Kidney glomerular epithelial cell (primary cell): ENCODE data around the gene ANKRD36C.
"Not testable (repeated sequence)": the region's sequence is repeated elsewhere in the genome, so short reads cannot be mapped to it uniquely, and the experiment has no call there.

Source experiments
- DNase-seq: peaks from one replicate; lab custom pipeline; 2025; lab: John Stamatoyannopoulos, UW

Gene ANKRD36C

DNA sequence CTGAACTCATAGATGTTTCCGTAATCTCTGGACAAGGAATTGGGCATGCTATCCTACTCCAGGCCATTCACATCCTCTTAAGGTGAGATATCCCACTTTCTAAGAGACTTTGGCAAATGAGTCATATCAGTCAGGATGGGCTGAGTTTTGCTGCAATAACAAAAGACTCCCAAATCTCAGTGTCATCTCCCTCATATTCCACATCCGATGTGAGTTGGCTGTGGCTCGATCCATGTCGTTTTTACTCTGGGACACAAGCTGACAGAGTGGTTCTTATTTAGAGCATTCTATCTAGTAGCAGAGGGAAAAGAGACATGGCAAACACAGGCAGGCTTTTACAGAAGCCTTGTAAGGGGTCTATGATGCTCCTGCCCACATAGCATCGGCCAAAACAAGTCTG is 14.6 kb upstream of the ANKRD36C start:
- DNase-seq: not testable (repeated sequence)

DNA sequence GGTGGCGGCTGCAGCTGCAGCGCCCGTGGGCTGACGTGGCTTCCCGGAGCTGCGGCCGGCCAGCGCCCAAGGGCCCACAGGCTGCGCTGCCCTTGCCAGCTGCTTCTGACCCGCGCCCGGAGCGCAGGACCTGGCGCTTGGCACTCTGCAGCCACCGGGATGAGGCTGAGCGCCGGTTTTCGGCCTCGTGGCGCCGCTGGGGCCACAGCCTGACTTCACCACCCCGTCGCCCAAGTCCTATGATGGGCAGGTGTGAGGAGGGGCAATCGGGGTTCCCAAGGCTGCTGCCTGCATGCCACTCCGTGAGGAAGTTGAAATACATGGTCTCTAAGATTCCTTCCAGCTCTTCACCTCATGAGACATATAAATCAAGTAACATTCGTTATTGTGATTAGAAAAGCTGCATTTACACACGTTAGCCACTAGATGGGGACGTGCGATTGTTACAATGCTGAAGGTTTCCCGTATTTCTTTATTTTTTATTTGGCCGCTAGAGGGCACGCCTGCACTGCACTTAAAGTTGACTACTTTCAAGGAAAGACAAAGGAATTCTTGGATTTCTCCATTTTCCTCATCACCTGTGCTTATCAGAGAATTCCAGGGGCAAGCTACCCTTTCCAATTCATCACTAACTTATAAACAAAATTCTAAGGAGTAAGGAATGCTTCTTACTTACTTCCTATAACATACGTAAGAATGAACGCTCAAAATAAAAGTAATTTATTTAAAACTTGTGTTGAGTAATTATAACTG is 1.1 kb upstream of the ANKRD36C start:
- not testable (repeated sequence) for DNase-seq

DNA sequence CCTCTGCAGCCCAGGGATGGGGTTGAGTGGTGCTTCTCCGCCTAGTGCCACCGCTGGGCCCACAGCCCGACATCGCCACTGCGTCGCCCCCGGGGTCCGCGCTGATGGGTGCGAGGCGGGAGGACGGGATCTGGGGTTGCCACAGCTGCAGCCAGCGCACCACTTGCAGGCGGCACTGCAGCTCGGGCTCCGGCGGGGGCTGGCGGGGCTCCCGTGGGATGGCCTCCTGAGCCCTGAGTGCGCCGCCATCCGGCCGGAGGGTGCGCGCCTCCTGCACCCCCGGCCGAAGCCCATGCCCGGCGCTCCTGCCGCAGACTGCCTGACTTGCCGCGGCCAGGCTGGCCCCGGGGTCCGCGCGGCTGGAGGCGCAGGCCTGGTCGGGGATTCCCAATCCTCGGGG is 478 bp upstream of the ANKRD36C start:
- not testable (repeated sequence) for DNase-seq

DNA sequence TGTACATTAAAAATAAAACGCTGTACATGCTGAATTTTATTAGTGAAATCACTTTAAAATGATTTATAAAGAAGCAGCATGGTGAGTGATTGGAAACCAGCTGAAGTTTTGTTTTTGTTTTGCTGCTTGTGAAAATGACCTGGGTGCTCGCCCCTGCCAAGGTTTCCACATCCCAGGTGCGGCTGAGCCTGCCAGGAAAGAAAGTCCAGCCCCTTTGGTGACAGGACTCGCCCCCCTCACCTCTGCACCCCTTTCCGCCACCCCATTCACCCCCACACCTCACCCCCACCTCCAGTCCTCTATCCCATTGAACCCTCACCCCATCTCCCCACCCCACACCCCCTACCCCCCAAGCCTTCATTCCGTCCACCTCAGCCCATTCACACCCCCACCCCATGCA is 740 bp downstream of the ANKRD36C start:
- not testable (repeated sequence) for DNase-seq

DNA sequence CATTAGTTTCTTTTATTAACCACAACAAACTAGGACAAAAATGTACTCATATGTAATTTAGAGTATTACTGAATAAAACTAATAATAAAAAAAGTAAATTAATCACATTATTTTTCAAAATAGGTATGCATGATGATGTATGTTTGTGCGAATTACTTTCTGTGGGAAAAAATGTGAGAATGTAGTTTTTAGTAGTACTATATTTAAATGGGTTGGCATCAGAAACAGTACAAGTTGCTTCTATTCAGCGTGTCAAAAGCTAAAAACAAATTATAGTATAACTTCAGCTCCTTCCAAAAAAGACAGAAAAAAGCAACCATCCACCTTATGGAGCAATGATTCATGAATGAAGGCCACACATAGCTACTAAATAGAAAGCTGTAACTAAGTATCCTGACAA is 40.0 kb downstream of the ANKRD36C start:
- not testable (repeated sequence) for DNase-seq

DNA sequence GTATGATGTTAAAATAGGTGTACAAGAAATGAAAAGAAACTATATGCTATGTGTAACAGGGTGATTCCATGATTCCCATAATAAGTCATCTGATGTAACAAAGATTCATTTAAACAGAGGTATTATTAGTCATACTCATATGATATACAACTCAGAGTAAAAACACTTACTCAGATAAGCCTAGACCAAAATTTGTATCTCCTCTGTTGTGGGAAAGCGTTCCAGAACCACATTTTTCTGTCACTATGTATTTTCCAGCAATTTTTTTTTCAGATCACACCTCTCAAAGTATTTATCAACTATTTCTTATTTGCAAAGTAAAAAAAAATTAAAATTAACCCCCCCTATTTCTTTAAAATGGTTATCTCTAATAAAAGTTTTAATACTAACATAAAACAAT is 43.6 kb downstream of the ANKRD36C start:
- DNase-seq: not testable (repeated sequence)

DNA sequence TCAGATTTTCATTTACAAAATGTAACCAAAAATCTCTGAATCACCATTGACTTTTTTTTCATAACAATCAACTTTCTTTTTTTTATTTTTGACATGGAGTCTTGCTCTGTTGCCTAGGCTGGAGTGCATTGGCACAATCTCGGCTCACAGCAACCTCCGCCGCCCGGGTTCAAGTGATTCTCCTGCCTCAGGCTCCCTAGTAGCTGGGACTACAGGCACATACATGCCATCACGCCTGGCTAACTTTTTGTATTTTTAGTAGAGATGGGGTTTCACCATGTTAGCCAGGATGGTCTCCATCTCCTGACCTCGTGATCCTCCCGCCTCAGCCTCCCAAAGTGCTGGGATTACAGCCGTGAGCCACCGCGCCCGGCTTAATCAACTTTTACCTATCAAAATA is 51.7 kb downstream of the ANKRD36C start:
- not testable (repeated sequence) for DNase-seq

DNA sequence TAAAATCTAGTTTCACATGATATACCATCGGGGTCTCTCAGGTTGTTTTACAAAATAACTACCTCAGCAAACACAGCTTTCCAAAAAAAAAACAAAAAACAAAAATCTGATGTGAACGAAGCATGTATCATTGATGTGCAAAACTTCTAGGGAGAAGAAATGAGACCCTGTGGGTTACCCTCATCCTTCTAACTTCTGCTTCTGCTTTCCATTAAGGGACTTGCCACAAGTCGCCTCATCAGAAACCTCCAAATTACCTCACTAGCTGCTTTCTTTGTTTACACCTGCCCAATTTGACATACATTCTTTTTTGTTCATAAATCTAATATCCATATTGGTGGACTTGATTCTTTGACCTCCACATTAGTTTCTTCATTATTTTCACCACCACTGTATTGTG is 60.9 kb downstream of the ANKRD36C start:
- not testable (repeated sequence) for DNase-seq

DNA sequence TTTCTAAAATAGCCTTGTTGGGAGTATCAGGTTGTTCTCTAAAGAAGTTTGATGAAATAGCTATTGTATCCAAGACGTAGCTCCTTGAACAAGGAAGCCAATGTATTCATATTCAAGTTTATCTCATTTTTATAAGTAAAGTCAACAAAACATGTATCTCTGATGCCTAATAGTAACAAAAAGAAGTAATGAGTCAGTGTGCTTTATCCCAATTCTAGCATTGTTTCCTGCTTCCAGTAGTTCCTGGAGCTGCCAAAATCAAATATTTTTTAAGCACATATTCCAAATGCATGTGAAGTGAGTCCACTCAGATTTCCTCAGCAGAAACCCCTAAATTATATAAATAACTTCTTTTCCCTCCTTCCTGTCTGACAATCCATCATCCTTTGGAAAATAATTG is 74.6 kb downstream of the ANKRD36C start:
- not testable (repeated sequence) for DNase-seq

DNA sequence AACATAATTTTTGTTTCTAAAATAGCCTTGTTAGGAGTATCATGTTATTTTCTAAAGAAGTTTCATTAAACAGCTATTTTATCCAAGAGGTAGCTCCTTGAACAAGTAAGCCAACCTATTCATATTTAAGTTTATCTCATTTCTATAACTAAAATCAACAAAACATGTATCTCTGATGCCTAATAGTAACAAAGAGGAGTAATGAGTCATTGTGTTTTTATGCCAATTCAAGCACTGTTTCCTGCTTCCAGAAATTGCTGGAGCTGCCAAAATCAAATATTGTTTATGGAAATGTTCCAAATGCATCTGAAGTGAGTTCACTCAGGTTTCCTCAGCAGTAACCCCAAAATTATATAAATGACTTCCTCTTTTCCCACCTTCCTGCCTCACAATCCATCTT is 76.5 kb downstream of the ANKRD36C start:
- DNase-seq: not testable (repeated sequence)

DNA sequence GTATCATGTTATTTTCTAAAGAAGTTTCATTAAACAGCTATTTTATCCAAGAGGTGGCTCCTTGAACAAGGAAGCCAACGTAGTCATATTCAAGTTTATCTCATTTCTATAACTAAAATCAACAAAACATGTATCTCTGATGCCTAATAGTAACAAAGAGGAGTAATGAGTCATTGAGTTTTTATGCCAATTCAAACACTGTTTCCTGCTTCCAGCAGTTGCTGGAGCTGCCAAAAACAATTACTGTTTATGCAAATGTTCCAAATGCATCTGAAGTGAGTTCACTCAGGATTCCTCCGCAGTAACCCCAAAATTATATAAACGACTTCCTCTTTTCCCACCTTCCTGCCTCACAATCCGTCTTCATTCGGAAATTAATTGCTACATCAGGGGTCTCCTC is 80.2 kb downstream of the ANKRD36C start:
- DNase-seq: not testable (repeated sequence)

DNA sequence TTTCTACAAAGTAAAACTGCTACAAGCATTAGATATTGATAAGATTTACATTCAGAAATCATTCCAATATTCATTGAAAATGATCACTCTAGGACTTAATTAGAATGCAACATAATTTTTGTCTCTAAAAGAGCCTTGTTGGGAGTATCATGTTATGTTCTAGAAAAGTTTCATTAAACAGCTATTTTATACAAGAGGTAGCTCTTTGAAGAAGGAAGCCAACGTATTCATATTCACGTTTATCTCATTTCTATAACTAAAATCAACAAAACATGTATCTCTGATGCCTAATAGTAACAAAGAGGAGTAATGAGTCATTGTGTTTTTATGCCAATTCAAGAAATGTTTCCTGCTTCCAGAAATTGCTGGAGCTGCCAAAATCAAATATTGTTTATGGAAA is 97.2 kb downstream of the ANKRD36C start:
- DNase-seq: not testable (repeated sequence)

DNA sequence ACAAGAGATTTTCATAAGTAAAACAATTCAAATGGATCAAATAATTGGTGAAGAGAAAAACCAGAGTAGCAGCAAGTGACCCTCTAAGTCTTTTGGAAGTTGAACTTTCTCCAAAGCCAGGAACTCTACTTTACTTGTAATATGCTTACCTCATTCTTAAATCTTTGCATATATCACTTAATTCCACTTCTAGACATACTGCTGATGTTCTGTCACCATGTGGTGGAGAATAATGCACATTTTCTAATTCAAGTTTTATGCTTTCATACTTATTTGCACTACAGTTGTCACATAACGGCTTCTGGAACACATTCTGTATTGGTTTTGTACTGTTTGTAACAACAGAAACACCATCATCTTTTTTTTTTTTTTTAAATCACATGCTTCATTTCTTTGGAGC is 123.7 kb downstream of the ANKRD36C start:
- not testable (repeated sequence) for DNase-seq

DNA sequence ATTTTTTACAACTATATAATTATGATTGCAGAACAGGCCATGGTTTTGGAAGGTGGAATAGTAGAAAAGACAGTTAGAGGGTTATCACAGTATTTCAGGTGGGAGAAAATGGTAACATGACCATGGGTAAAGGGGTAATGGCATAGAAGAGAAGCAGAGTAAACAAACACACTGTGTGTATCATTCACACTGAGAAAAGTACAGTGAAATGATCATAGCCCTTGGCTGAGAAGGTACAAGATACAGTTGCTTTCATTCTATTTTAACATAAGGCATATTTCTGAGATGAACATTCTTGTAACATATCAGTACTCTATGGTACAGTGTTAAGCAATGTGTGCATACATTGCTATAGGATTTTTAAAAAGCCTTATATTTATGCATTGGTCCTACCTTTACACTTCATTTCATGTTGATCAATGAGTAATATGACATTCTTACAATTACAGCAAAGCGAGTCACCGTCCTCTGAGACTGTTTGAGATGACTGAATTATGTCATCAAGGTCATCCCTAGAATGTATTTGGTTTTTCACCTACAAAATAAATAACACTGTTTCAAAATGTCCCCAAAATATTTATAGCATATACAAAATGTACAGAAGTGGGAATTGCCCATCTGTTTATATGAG is 124.5 kb downstream of the ANKRD36C start:
- not testable (repeated sequence) for DNase-seq

DNA sequence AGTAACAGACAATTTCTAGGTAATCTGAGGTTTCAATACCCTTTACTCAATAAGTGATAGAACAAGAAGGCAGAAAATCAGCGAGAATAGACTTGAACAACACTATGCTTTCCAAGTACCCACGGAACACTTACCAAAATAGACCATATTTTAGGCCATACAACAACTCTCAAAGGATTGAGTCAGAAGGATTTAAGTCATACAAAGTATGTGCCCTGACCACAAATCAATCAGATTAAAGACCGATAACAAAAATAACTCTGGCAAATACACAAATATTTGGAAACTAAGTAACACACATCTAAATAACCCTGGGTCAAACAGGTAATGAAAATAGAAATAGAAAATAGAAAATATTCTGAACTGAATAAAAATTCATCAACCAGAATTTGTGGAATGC is 129.5 kb downstream of the ANKRD36C start:
- not testable (repeated sequence) for DNase-seq

DNA sequence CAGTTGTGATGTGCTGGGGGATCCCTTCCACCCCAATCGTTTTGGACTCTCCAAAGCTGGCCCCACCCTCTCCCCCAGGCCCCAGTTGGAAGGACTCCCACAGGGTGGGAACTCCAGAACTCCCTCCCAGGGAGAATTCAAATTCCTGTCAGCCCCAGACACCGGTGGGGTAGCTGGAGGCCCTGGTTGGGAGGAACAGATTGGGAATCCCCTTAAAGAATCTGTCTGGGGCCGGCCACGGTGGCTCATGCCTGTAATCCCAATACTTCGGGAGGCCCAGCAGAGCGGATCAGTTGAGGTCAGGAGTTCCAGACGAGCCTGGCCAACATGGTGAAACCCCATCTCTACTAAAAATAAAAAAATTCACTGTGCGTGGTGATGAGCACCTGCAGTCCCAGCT is 155.5 kb downstream of the ANKRD36C start:
- DNase-seq: no peak

DNA sequence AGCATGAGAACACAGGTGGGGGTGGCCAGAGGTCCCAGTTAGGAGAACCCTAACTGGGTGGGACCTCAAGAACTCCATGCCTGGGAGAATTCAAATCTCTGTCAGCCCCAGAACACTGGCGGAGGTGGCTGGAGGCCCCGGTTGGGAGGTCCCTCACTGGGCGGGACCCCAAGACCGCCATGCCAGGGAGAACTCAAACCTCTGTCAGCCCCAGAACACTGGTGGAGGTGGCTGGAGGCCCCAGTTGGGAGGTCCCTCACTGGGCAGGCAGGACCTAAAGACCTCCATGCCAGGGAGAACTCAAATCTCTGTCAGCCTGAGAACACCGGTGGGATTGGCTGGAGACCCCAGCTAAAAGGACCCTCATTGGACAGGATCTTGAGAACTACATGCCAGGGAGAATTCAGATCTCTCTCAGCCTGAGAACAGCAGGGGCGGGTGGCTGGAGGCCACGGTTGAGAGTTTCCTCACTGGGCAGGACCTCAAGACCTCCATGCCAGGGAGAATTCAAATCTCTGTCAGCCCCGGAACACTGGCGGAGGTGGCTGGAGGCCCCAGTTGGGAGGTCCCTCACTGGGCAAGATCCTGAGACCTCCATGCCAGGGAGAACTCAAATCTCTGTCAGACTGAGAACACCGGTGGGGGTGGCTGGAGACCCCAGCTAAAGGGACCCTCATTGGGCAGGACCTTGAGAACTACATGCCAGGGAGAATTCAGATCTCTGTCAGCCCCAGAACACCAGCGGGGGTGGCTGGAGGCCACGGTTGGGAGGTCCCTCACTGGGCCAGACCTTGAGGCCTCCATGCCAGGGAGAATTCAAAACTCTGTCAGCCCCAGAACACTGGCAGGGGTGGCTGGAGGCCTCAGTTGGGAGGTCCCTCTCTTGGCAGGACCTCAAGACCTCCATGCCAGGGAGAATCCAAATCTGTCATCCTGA is 157.3 kb downstream of the ANKRD36C start:
- not testable (repeated sequence) for DNase-seq

DNA sequence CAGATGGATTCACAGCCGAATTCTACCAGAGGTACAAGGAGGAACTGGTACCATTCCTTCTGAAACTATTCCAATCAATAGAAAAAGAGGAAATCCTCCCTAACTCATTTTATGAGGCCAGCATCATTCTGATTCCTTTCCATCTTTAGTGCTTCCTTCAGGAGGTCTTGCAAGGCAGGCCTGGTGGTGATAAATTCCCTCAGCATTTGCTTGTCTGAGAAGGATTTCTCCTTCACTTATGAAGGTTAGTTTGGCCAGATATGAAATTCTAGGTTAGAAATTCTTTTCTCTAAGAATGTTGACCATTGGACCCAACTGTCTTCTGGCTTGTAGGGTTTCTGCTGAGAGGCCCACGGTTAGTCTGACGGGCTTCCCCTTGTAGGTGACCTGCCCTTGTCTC is 167.4 kb downstream of the ANKRD36C start:
- DNase-seq: not testable (repeated sequence)

DNA sequence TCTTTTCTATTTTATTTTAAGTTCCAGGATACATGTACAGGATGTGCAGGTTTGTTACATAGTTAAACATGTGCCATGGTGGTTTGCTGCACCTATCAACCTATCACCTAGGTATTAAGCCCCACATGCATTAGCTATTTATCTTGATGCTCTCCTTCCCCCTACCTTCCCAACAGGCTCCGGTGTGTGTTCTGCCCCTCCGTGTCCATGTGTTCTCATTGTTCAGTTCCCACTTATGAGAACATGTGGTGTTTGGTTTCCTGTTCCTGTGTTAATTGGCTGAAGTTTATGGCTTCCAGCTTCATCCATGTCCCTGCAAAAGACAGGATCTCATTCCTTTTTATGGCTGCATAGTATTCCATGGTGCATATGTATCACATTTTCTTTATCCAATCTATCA is 174.1 kb downstream of the ANKRD36C start:
- DNase-seq: not testable (repeated sequence)

DNA sequence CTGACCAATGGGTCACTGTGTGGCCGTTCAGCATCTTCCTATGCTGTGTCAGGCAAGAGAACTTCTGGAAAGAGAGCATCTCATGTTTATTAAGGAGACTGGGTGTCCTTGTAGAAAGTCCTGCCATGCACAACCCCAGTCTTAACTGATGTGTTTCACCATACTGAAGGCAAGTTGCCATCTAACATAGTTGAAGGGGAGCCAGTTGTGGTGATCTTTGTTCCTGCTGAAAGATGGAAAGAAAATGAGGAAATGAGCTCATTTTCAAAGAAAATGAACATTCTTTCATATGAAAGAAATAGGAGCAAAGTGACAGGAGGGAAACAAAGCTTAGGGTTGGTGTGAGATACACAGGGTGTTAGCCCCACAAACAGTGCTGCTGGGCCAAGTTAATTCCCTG is 178.3 kb downstream of the ANKRD36C start:
- DNase-seq: not testable (repeated sequence)

DNA sequence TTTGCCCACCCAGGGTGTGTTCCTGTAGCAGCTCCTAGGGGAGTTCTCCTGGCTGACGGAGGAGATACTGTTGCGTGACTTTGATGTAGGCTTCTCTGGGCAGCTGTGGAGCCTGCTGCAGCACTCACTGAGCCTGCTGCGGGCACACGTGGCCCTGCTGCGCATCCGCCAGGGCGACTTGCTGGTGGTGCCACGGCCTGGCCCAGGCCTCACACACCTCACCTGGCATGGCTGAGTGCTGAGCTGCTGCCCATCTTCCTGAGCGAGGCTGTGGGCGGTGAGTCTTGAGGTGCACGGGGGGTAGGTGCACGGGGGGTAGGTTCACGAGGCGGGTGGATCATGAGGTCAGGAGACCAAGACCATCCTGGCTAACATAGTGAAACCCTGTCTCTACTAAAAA is 191.7 kb downstream of the ANKRD36C start:
- DNase-seq: no peak

DNA sequence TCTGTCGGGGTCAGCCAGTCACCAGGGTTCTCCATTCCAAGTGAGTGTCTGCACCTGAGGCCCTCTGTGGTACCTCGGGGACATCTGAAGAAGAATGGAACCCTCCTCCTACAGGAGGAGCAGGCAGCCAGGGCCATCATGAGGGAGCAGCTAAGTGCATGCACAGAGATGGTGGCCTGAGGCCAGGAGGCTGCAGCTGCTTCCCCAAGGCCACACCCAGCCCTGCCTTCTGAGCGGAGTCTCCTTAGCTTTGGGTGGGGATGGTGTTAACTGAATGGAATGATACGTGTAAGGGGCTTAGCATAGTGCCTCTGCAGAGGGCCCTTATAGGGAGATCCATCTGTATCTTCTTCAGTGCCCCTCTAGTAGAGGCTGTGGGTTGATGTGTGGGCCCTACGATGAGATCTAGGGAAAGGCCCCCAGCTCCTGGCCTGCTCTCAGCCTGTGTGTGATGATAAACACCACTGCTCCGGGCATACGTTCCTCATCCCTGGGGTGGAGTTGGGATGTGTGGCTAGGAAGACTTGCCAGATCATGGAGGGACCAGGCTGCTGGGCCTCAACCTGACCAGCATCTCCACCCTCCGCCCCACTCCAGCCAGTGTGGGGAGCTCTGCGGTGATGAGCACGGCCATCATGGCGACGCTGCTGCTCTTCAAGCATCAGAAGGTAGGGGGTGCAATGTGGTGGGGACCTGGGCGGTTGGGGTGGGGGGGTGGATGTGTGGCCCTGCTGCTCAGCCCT is 192.3 kb downstream of the ANKRD36C start:
- DNase-seq: not testable (repeated sequence)
